Endothelial cell (in vitro differentiated cells): ENCODE data around the gene S100A12. TPM values are rescaled to one million over a fixed set of nuclear protein-coding genes. Genes with fewer than 3 reads are reported as not detected.

Source experiments
- DNase-seq: peaks from one replicate; pipeline ENCODE4 v3.0.0; 2021; ENCODE audit warnings: low spot score
- H3K27ac Mint-ChIP-seq: one replicate; pipeline ENCODE4 v1.8.0; 2021; ENCODE audit warnings: mixed read lengths, inconsistent platforms; ENCODE audit not compliant: unreplicated experiment
- H3K27me3 Mint-ChIP-seq: one replicate; pipeline ENCODE4 v1.8.0; 2021; ENCODE audit warnings: mild to moderate bottlenecking, moderate library complexity, mixed read lengths, inconsistent platforms; ENCODE audit not compliant: unreplicated experiment
- H3K36me3 Mint-ChIP-seq: one replicate; pipeline ENCODE4 v1.8.0; 2021; ENCODE audit warnings: mild to moderate bottlenecking, low read depth, mixed read lengths, inconsistent platforms; ENCODE audit not compliant: unreplicated experiment
- H3K4me1 Mint-ChIP-seq: one replicate; pipeline ENCODE4 v1.8.0; 2021; ENCODE audit warnings: mild to moderate bottlenecking, mixed read lengths, inconsistent platforms; ENCODE audit not compliant: unreplicated experiment
- H3K4me3 Mint-ChIP-seq: one replicate; pipeline ENCODE4 v1.8.0; 2021; ENCODE audit warnings: mild to moderate bottlenecking, mixed read lengths, inconsistent platforms; ENCODE audit not compliant: unreplicated experiment
- H3K9me3 Mint-ChIP-seq: one replicate; pipeline ENCODE4 v1.8.0; 2021; ENCODE audit warnings: mixed read lengths, inconsistent platforms; ENCODE audit not compliant: unreplicated experiment
- total RNA-seq: library from RNA; stranded (reverse); fragmentation: NEBNext Ultra II Directional; extraction: Animal tissue kit (Norgen Biotek cat#: 25700); gene quantifications from one replicate; pipeline ENCODE4 v1.2.1, GENCODE V29; 2021; ENCODE audit not compliant: unreplicated experiment
- TF ChIP-seq, protein P1 (sequence below): fragments of 200-600 bp; sonication (generic); IDR thresholded peaks from one replicate; pipeline ENCODE4 v1.5.0; 2021; ENCODE audit warnings: antibody characterized with exemption; ENCODE audit not compliant: unreplicated experiment

Gene S100A12
- total RNA-seq, 1 donor from 2014 or later = not detected

GRCh38 chr1:153370146-153370545 is 5.3 kb downstream of the S100A12 start:
- H3K4me3 Mint-ChIP-seq = no peak overlapping the region
- H3K9me3 Mint-ChIP-seq = no peaks in the 10 kb centered on the region
- peaks cover 5% of the 10 kb centered on the region for H3K27me3 Mint-ChIP-seq
- no peak overlapping the region for H3K27ac Mint-ChIP-seq
- no peak for DNase-seq
- no peaks in the 10 kb centered on the region for H3K4me1 Mint-ChIP-seq
- no peaks in the 10 kb centered on the region for H3K36me3 Mint-ChIP-seq
- TF ChIP-seq, protein P1, sequence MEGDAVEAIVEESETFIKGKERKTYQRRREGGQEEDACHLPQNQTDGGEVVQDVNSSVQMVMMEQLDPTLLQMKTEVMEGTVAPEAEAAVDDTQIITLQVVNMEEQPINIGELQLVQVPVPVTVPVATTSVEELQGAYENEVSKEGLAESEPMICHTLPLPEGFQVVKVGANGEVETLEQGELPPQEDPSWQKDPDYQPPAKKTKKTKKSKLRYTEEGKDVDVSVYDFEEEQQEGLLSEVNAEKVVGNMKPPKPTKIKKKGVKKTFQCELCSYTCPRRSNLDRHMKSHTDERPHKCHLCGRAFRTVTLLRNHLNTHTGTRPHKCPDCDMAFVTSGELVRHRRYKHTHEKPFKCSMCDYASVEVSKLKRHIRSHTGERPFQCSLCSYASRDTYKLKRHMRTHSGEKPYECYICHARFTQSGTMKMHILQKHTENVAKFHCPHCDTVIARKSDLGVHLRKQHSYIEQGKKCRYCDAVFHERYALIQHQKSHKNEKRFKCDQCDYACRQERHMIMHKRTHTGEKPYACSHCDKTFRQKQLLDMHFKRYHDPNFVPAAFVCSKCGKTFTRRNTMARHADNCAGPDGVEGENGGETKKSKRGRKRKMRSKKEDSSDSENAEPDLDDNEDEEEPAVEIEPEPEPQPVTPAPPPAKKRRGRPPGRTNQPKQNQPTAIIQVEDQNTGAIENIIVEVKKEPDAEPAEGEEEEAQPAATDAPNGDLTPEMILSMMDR = no peak

DNA sequence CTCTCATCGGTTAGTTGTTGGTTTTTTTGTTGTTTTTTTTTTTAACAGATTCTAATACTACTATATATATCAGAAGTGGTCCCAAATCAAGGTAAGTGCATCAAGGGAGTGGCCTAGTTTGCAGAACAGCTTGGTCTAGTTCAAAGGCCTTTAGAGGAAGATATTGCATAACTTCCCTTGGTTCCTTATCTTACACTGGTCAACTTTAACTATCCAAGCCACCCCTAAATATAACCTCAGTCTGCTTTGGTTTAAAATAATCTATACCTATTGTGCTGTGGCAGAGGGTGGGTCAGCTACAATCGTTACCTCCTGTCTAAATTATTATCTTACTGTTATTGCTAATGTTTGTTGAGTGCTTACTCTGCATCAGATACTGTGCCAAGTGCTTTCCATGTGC is 6.9 kb downstream of the S100A12 start:
- H3K9me3 Mint-ChIP-seq = no peaks in the 10 kb centered on the region
- peaks cover 6% of the 10 kb centered on the region for H3K27me3 Mint-ChIP-seq
- H3K27ac Mint-ChIP-seq = no peak overlapping the region
- DNase-seq = no peak
- H3K4me1 Mint-ChIP-seq = no peaks in the 10 kb centered on the region
- TF ChIP-seq, protein P1 = no peak
- no peak overlapping the region for H3K4me3 Mint-ChIP-seq
- no peaks in the 10 kb centered on the region for H3K36me3 Mint-ChIP-seq

GRCh38 chr1:153367090-153367489 is 8.3 kb downstream of the S100A12 start:
- H3K4me3 Mint-ChIP-seq = no peak overlapping the region
- no peaks in the 10 kb centered on the region for H3K4me1 Mint-ChIP-seq
- H3K27me3 Mint-ChIP-seq = peaks cover 6% of the 10 kb centered on the region
- DNase-seq = no peak
- H3K27ac Mint-ChIP-seq = no peak overlapping the region
- no peaks in the 10 kb centered on the region for H3K36me3 Mint-ChIP-seq
- H3K9me3 Mint-ChIP-seq = no peaks in the 10 kb centered on the region
- TF ChIP-seq, protein P1 = no peak

GRCh38 chr1:153366261-153366660 is 9.2 kb downstream of the S100A12 start:
- Mint-ChIP-seq H3K27ac (no peak overlapping the region), H3K36me3 (no peaks in the 10 kb centered on the region), H3K9me3 (no peaks in the 10 kb centered on the region), H3K4me3 (no peak overlapping the region), H3K4me1 (no peaks in the 10 kb centered on the region), H3K27me3 (peaks cover 6% of the 10 kb centered on the region)
- TF ChIP-seq, protein P1 = no peak
- DNase-seq = no peak

- peaks cover 8% of the 10 kb centered on the region for H3K27me3 Mint-ChIP-seq
- DNase-seq = no peak
- H3K4me3 Mint-ChIP-seq = no peak overlapping the region
- no peaks in the 10 kb centered on the region for H3K4me1 Mint-ChIP-seq
- H3K27ac Mint-ChIP-seq = no peak overlapping the region
- no peaks in the 10 kb centered on the region for H3K36me3 Mint-ChIP-seq
- TF ChIP-seq, protein P1 = no peak
- no peaks in the 10 kb centered on the region for H3K9me3 Mint-ChIP-seq
Measured at GRCh38 chr1:153365696-153366095, 9.7 kb downstream of the S100A12 start.
